Measurements from ENCODE around the gene SPINT2.

- TF ChIP-seq CTCF (IDR thresholded peaks at IDR 0.05) (no peak), POLR2A (IDR thresholded peaks at IDR 0.05) (no peak)
Observed at GRCh38 chr19:38308006-38308766, 43.8 kb downstream of the SPINT2 start.
